H9 (cell line): Measurements from ENCODE around the gene ZDHHC24. TPM values are rescaled to one million over a fixed set of nuclear protein-coding genes. Genes with fewer than 3 reads are reported as not detected.

Experiments used
- DNase-seq: peaks from one replicate; pipeline ENCODE4 v3.0.0-alpha.2; 2017
- H2AFZ ChIP-seq: one replicate; pipeline ENCODE4 v1.6.1; 2013; ENCODE audit warnings: mild to moderate bottlenecking, low read length, control low read depth, moderate library complexity
- H2AK5ac ChIP-seq: 2 replicates; pipeline ENCODE4 v1.6.1; 2013; ENCODE audit warnings: low read length, control low read depth, mixed read lengths; ENCODE audit not compliant: insufficient read length
- H2BK120ac ChIP-seq: one replicate; pipeline ENCODE4 v1.6.1; 2013; ENCODE audit warnings: low read depth, mild to moderate bottlenecking, low read length, control low read depth, inconsistent platforms; ENCODE audit not compliant: poor library complexity, severe bottlenecking
- H2BK12ac ChIP-seq: 2 replicates; pipeline ENCODE4 v1.6.1; 2013; ENCODE audit warnings: low read length, control low read depth, mixed read lengths, low read depth; ENCODE audit not compliant: insufficient read length
- H2BK15ac ChIP-seq: 2 replicates; pipeline ENCODE4 v1.6.1; 2013; ENCODE audit warnings: low read depth, low read length, control low read depth
- H2BK20ac ChIP-seq: one replicate; pipeline ENCODE4 v1.6.1; 2013; ENCODE audit warnings: low read depth, mild to moderate bottlenecking, low read length, control low read depth, inconsistent platforms; ENCODE audit not compliant: poor library complexity, severe bottlenecking
- H2BK5ac ChIP-seq: 2 replicates; pipeline ENCODE4 v1.6.1; 2013; ENCODE audit warnings: low read length, control low read depth, mixed read lengths; ENCODE audit not compliant: insufficient read length
- H3K14ac ChIP-seq: 2 replicates; pipeline ENCODE4 v1.6.1; 2013; ENCODE audit warnings: low read length, control low read depth; ENCODE audit not compliant: insufficient read depth
- H3K18ac ChIP-seq: 2 replicates; pipeline ENCODE4 v1.6.1; 2013; ENCODE audit warnings: low read depth, mild to moderate bottlenecking, mixed read lengths, low read length, control low read depth; ENCODE audit not compliant: insufficient read length
- H3K23ac ChIP-seq: 2 replicates; pipeline ENCODE4 v1.6.1; 2013; ENCODE audit warnings: low read length, control low read depth, mixed read lengths, low read depth; ENCODE audit not compliant: insufficient read length
- H3K23me2 ChIP-seq: 2 replicates; pipeline ENCODE4 v1.6.1; 2013; ENCODE audit warnings: low read depth, mild to moderate bottlenecking, mixed read lengths, low read length, control low read depth; ENCODE audit not compliant: insufficient read length, poor library complexity, severe bottlenecking
- H3K27ac ChIP-seq: 2 replicates; pipeline ENCODE4 v1.5.1; 2013; ENCODE audit warnings: low read length, control low read depth, mixed read lengths, low read depth; ENCODE audit not compliant: insufficient read length
- H3K27me3 ChIP-seq: 2 replicates; pipeline ENCODE4 v1.6.1; 2013; ENCODE audit warnings: low read length, control low read depth, inconsistent platforms; ENCODE audit not compliant: insufficient read depth
- H3K4ac ChIP-seq: 2 replicates; pipeline ENCODE4 v1.6.1; 2013; ENCODE audit warnings: low read depth, mild to moderate bottlenecking, control low read depth, inconsistent platforms, low read length, moderate library complexity
- H3K4me1 ChIP-seq: 2 replicates; pipeline ENCODE4 v1.6.1; 2013; ENCODE audit warnings: low read length, control low read depth, inconsistent platforms; ENCODE audit not compliant: insufficient read depth
- H3K4me2 ChIP-seq: 2 replicates; pipeline ENCODE4 v1.6.1; 2013; ENCODE audit warnings: low read length, control low read depth, mixed read lengths; ENCODE audit not compliant: insufficient read length, insufficient read depth
- H3K56ac ChIP-seq: 2 replicates; pipeline ENCODE4 v1.6.1; 2013; ENCODE audit warnings: low read depth, mild to moderate bottlenecking, mixed read lengths, low read length, control low read depth; ENCODE audit not compliant: insufficient read length
- H3K79me1 ChIP-seq: 2 replicates; pipeline ENCODE4 v1.6.1; 2013; ENCODE audit warnings: low read depth, mild to moderate bottlenecking, moderate library complexity, low read length, control low read depth, inconsistent platforms; ENCODE audit not compliant: insufficient read depth, poor library complexity, severe bottlenecking
- H3K79me2 ChIP-seq: 2 replicates; pipeline ENCODE4 v1.6.1; 2013; ENCODE audit warnings: low read length, control low read depth, inconsistent platforms; ENCODE audit not compliant: insufficient read depth
- H3K9ac ChIP-seq: 2 replicates; pipeline ENCODE4 v1.6.1; 2013; ENCODE audit warnings: low read length, control low read depth, mixed read lengths; ENCODE audit not compliant: insufficient read length; ENCODE audit errors: extremely low read depth
- H3K9me3 ChIP-seq: one replicate; pipeline ENCODE4 v1.6.1; 2013; ENCODE audit warnings: low read depth, low read length, inconsistent platforms; ENCODE audit not compliant: control insufficient read depth
- H3T11ph ChIP-seq: one replicate; pipeline ENCODE4 v1.6.1; 2013; ENCODE audit warnings: mild to moderate bottlenecking, low read length, control low read depth, inconsistent platforms
- H4K20me1 ChIP-seq: one replicate; pipeline ENCODE4 v1.6.1; 2013; ENCODE audit not compliant: control insufficient read depth, insufficient read length, insufficient read depth
- H4K5ac ChIP-seq: 2 replicates; pipeline ENCODE4 v1.6.1; 2013; ENCODE audit warnings: low read depth, mild to moderate bottlenecking, mixed read lengths, low read length, control low read depth; ENCODE audit not compliant: insufficient read length
- H4K8ac ChIP-seq: replicated peaks from 2 replicates; pipeline ENCODE4 v1.6.1; 2013; ENCODE audit warnings: low read length, control low read depth, mixed read lengths, low read depth; ENCODE audit not compliant: insufficient read length
- H4K91ac ChIP-seq: 2 replicates; pipeline ENCODE4 v1.6.1; 2013; ENCODE audit warnings: low read depth, mild to moderate bottlenecking, moderate library complexity, mixed read lengths, low read length, control low read depth; ENCODE audit not compliant: insufficient read length
- H3K27ac Mint-ChIP-seq, 3 experiments: 2 replicates in 2 of 3; 3 replicates in 1 of 3; pipeline ENCODE4 v1.8.0; 2020 to 2021; ENCODE audit warnings: mixed read lengths in 3 of 3, mild to moderate bottlenecking in 1 of 3, moderate library complexity in 1 of 3
- H3K27me3 Mint-ChIP-seq: 2 replicates; pipeline ENCODE4 v1.8.0; 2021; ENCODE audit warnings: low read depth, mild to moderate bottlenecking, moderate library complexity, mixed read lengths
- H3K36me3 Mint-ChIP-seq, 3 experiments: 2 replicates in 2 of 3; 3 replicates in 1 of 3; pipeline ENCODE4 v1.8.0; 2020 to 2021; ENCODE audit warnings: low read depth in 3 of 3, mixed read lengths in 3 of 3; ENCODE audit not compliant: insufficient read depth in 1 of 3
- H3K4me1 Mint-ChIP-seq, 2 experiments: 2 replicates each; pipeline ENCODE4 v1.8.0; 2020; ENCODE audit warnings: mixed read lengths in 2 of 2
- H3K4me3 Mint-ChIP-seq, 2 experiments: 2 replicates in 1 of 2; 3 replicates in 1 of 2; pipeline ENCODE4 v1.8.0; 2020 to 2021; ENCODE audit warnings: mild to moderate bottlenecking in 2 of 2, mixed read lengths in 2 of 2, moderate library complexity in 1 of 2
- H3K9me3 Mint-ChIP-seq, 2 experiments: 2 replicates in 1 of 2; 3 replicates in 1 of 2; pipeline ENCODE4 v1.8.0; 2020; ENCODE audit warnings: mild to moderate bottlenecking in 2 of 2, mixed read lengths in 2 of 2, moderate library complexity in 1 of 2
- CTCF ChIP-seq: fragments of 200-600 bp; sonication (generic); conservative IDR thresholded peaks from 3 replicates; pipeline ENCODE4 v1.8.0; 2021; ENCODE audit warnings: antibody characterized with exemption, mild to moderate bottlenecking
- WGBS: extraction: QIAGEN DNeasy Blood & Tissue Kit; methylation state at CpG from one replicate; pipeline ENCODE4 v1.1.7; 2013; ENCODE audit warnings: missing lambda C conversion rate, low lambda C conversion rate, mixed read lengths; ENCODE audit not compliant: insufficient read length; ENCODE audit errors: extremely low coverage; 5-methylcytosine and 5-hydroxymethylcytosine counted together
- total RNA-seq: library from RNA; stranded (reverse); gene quantifications from 2 replicates; pipeline ENCODE4 v1.2.1, GENCODE V29; 2021

The ZDHHC24 gene
- total RNA-seq, 1 experiment from 2014 or later = 8.9 TPM

DNA sequence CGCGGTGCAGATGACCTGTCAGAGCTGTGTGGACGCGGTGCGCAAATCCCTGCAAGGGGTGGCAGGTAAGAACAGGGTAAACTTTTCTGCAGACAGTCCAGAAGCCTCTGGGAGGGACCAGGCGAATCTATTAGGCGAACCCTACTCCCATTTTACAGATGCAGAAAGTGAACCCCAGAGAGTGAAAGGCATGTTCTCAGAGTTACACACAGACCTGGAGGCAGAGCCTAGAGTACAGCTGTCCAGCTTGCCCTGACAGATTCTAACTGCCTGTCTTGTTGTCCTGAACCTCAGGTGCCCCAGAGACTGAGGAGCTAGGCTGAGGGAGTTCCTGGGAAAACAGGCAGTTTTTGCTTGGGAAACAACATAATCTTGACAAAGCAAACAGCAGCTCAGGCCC lies 47.8 kb upstream of the ZDHHC24 start:
- H4K91ac ChIP-seq = no peak overlapping the region
- Mint-ChIP-seq H3K4me3 (peak overlapping the region; percentile 97 to 98), H3K27ac (peak overlapping the region in 2 of 3 experiments; percentile 99; a peak in 2 of 7 replicates), H3K9me3 (peaks cover 17 to 27% of the 10 kb centered on the region in 2 experiments), H3K27me3 (peaks cover 25% of the 10 kb centered on the region), H3K4me1 (peaks cover 15 to 17% of the 10 kb centered on the region in 2 experiments), H3K36me3 (peaks cover 2 to 25% (median 22%) of the 10 kb centered on the region in 3 experiments; a peak in 6 of 7 replicates)
- H2BK12ac ChIP-seq = no peak overlapping the region
- H3K23ac ChIP-seq = no peak overlapping the region
- H3K79me1 ChIP-seq = peaks cover 3% of the 10 kb centered on the region
- no peaks in the 10 kb centered on the region for H3K79me2 ChIP-seq
- H3K9ac ChIP-seq = peak overlapping the region; percentile 35
- no peaks in the 10 kb centered on the region for H3K27me3 ChIP-seq
- no peak overlapping the region for H2AFZ ChIP-seq
- peak overlapping the region; percentile 73 for H3K4me2 ChIP-seq
- no peak overlapping the region for H3K4ac ChIP-seq
- H3T11ph ChIP-seq = no peak overlapping the region
- WGBS = no CpG with 5 or more reads among the region's 7 CpGs
- no peak overlapping the region for H3K56ac ChIP-seq
- no peaks in the 10 kb centered on the region; the same call in 1 of the 2 replicates for H3K4me1 ChIP-seq
- H2BK15ac ChIP-seq = no peak overlapping the region
- H3K23me2 ChIP-seq = peaks cover 10% of the 10 kb centered on the region
- no peak overlapping the region for H2BK5ac ChIP-seq
- H2BK20ac ChIP-seq = no peak overlapping the region
- no peak overlapping the region for H3K18ac ChIP-seq
- H2BK120ac ChIP-seq = no peak overlapping the region
- no peak overlapping the region for H3K14ac ChIP-seq
- H3K27ac ChIP-seq = no peak overlapping the region
- no peak for TF ChIP-seq CTCF
- H4K8ac ChIP-seq = no peak overlapping the region
- no peaks in the 10 kb centered on the region for H4K20me1 ChIP-seq
- H4K5ac ChIP-seq = no peak overlapping the region
- H2AK5ac ChIP-seq = no peak overlapping the region
- H3K9me3 ChIP-seq = no peaks in the 10 kb centered on the region
- no peak for DNase-seq
